Hematopoietic multipotent progenitor cell (in vitro differentiated cells): ENCODE results near the gene MTA1. TPM values are rescaled to one million over a fixed set of nuclear protein-coding genes. Genes with fewer than 3 reads are reported as not detected.

Source experiments
- DNase-seq, 3 donors: peaks; one replicate each; pipeline ENCODE4 v3.0.0-alpha.2; 2011 to 2015; ENCODE audit warnings: low read depth in 2 of 3, low spot score in 2 of 3
- total RNA-seq: library from RNA; depleted of rRNA; stranded (reverse); fragments of >200 nt; gene quantifications from one replicate; pipeline ENCODE4 v1.2.3, GENCODE V29; 2012

MTA1 gene
- total RNA-seq, 1 donor: 110 TPM

GRCh38 chr14:105386581-105387529, 32.8 kb upstream of the MTA1 start:
- no peak for DNase-seq

- no peak for DNase-seq
Observed at GRCh38 chr14:105387530-105387922, 32.1 kb upstream of the MTA1 start.

DNA sequence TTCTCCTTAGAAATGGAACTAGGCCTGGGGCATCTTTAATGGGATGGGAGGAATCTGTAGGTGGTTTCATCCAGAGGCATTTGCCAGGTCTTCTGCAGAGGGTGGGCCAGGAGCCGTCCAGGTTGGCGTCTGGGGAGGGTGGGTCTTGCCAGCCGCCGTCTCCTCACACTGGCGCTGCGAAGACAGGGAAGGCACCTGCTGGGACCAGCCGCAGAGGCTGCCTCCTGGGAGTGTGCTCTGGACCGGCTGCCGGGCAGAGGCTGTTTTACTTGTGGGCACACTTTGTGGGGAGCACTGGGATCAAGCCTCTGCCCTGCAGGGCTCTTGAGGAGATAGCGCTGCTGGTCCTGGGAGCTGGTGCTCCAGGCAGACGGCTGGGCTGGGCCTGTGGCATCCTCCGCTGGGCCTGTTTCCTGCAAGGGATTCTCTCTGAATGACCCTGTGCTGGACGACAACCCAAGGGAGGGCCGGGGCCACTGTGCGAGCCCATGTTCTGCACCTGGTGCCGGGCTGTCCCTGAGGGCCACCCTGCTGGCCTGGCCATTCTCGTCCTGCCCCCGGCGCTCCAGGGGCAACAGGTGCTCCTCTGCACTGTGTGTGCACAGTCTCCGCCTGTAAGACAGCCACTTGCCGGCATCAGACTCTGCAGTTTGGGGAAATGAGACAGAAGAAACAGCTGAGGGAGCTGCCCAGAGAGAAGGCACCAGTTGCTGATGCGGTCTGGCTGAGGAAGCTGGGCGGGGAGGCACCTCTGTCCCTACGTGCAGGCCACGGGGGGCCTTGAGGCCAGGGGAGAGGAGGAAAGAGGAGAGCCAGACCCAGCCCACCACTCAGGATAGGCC, 31.3 kb upstream of the MTA1 start:
- DNase-seq: no peak

DNA sequence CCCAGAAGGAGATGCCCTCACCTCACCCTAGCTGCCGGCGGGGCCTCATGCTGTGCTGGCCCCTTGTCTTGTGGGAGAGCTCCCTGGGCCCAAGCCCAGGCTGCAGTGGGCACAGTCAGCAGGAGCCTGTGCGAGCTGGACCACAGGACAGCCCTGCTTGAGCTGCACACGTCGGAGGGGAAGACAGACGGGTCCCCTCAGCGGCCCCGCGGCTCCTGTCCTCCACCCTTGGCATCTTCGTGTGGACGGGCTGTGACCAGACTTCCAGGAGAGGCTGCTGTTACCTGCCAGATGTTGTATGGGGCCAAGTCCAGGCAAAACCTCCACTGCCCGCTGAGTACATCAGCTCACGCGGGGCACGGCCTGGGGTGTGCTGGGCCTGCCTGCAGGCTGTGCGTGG, 30.7 kb upstream of the MTA1 start:
- no peak for DNase-seq

DNA sequence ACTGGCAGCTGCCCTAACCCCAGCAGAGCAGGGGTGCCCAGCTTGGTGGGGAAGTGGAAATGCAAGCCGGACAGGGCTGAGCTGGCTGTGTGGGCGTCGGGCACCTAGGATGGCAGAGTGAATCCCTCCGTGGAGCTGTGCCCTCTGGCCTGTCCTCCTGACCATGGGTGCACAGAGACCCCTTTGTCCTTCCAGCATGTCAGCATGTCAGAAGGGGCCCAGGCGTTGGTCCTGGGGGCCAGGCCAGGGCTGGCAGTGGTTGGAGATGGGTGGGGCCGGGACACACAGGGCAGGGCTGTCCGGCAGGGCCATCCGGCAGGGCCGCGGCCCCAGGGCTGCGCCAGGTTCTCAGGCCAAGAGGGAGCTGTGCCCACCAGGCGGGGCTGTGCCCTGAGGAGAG, 30.1 kb upstream of the MTA1 start:
- no peak for DNase-seq

DNA sequence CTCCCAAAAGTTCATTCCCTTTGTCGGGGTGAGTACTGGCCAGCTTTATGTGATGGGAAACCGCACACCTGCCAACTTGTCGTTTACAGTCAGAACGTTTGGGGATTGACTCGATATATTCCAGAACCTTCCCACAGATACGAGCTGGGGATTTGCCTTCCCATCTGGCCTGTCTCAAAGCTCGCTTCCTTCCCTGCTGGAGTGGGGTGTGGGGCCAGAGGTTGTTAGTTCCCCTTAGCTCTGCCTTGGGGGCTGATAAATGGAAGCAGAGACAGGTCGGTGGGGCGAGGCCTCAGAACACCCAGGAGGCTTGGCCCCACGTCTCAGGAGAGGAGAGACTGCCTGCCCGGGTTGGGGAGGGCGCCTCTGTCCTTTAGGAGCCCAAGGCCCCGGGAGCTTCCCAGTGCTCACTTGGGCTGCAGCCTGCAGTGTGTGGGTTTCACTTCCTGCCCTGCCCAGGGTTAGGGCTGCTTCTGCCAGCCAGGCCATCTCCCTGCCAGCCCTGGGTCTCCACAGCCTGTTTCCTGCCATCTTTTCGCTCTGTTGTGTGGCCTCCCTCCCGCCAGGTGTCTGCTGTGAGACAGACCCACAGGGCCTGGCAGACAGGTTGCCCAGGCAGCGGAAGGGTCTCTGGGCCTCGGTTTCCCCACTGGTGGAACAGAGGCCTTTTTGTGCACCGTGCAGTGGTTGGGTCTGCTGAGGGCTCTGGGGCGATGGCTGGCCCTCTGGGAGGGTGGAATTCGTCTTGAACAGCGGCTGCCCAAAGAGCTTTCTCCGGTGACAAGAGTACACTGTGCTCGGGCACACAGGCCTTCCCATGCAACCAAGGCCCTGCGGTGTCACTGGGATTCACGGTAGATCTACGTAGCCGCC, 29.4 kb upstream of the MTA1 start:
- peak in 1 of 3 donors; percentile 50 for DNase-seq

- DNase-seq: no peak
Observed at GRCh38 chr14:105390849-105391500, 28.7 kb upstream of the MTA1 start.

DNA sequence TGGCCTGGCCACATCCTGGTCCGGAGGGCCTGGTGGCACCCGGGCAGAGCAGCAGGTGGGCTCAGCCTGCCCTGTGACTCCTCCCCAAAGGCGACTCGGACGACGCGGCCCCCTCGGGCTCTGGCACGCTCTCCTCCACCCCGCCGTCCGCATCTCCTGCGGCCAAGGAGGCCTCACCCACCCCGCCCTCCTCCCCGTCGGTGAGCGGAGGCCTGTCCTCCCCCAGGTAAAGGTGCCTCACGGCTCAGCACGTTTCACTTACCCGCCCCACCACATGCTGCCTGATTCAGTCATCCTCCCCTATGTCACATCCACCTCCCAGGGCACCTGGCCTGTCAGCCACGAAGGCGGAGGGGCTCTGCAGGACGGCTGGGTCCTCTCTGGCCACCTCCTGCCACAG, 28.1 kb upstream of the MTA1 start:
- DNase-seq: no peak

DNA sequence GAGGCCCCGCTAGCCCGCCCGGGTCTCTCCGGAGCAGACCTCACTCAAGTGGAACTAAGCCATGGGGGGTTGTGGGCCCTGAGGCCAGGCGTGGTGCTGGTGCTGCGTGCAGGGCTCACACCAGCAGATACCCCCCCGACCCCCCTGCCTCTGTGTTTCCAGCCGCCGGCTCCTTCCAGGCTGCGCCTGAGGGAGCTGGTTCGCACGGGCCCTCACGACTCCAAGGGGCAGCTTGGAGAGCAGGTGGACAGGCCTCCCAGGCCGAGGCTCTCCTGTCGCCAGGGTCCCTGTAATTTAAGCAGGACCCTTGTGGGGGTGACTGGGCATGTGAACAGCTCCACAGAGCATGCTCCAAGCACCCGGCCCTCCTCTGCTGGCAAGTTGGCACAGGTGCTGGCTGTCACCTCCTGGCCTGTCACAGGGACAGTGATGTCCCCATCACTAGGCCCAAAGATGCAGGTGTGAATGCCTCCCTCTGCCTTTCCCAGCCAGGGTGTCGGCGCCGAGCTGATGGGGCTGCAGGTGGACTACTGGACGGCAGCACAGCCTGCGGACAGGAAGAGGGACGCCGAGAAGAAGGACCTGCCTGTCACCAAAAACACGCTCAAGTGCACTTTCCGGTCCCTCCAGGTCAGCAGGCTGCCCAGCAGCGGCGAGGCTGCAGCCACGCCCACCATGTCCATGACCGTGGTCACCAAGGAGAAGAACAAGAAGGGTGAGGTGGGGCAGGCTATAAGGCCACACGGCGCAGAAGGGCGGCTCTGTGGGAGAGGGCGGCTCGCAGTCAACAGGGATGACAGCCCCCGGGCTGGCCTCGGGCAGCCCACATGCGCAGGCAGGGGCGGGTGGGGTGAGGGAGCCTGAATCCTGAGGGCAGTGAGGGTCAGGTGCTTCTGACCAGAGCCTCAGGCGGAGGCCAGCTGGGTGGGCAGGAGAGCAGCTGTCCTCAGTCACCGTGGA, 27.2 kb upstream of the MTA1 start:
- no peak for DNase-seq

DNA sequence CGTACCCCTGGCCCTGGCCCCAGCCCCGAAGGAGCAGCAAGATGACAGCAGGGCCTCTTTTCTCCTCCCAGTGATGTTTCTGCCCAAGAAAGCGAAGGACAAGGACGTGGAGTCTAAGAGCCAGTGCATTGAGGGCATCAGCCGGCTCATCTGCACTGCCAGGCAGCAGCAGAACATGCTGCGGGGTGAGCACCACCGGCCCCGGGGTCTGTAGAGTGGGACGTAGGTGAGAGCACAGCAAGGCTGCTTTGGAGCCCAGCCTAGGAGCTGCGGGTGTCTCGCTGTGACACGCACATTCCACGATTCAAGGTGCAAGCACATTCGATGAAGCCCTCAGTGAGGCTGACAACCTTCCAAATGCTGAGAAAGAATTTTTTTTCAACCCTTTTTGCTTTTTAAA, 26.5 kb upstream of the MTA1 start:
- DNase-seq: no peak

DNA sequence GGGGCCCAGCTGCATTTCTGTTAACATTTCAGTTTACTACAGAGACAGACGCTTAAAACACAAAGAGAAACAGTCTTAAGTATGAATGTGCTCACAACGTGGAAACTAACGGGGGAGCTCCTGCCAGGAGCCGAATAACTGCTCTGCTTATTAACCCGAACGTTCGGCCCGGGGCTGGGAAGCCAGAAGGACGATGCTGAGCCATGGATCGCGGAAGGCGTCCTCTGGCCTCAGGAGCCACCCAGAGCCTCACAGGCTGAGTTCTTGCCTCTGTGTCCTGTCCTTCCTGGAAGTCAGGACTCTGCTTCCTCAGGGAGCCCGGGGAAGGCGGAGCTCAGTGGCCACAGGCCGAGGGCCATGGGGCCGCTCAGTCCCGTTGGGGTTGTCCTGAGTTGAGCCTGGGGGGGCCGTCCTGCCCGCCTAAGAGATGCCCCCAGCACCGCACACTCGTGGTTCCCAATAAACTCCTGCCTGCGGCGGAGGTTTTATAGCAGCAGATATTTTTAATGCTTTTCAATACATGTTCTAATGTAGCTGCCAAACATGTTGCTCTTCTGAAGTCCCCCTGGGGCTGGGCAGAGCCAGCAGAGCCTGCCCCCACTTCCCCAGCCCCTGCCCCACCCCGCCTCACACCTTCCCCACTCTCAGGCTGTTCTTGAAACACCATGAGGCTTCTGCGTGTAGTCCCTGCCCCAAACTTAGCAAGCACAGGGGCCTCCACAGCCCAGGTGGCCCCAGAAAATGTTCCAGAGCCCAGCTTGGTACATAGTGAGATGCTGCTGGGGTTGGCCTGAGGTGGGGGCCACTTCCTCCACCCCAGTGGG, 24.7 kb upstream of the MTA1 start:
- DNase-seq: no peak

DNA sequence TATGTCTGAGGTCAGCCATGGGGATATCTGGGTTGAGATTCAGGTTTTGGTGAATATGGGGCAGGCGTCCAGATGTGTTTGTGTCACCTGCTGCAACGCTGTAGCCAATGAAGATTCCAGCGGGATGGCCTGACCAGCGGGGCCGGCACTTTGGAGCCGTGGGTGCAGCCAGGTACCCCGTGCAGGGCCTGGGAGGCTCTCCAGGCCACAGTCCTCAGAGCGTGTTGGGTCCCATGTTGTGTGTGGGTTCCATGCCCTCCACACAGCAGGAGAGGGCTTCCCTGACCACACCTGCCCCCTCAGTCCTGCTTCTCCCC, 24.1 kb upstream of the MTA1 start:
- DNase-seq: no peak

DNA sequence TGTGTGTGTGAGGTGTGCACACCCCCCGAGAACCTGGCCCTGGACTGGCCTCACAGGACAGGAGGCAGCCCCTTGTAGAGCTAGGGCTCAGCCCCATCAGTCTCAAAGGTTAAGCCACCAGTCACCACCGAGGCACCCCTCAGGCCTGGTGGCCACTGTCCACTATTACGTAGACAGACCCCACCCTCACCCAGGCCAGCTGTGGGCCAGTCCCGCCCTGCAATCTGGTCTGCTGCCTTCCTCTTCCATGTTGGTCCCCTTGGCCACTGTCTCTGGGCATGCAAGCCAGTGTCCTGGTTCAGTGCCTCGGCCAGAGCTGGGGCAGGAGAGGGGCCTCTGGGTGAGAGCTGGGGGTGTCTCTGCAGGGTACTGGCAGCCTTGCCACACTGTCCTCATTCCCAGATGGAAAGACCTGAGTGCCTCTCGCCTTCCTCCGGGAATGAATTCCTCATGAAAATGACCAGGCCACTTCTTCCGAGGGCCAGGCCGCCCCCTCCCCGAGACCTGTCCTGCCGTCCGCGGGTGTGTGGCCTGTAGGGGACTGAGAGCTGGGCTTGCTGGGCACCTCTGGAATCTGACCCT, 22.2 kb upstream of the MTA1 start:
- DNase-seq: no peak

- peak; percentile 70 to 94 (median 91) for DNase-seq
Observed at GRCh38 chr14:105398044-105398725, 21.4 kb upstream of the MTA1 start, which contains the start of gene TEX22. TSS of gene TEX22 (plus strand) at chr14:105398538. CDS start at chr14:105399341, 803 bp downstream.

GRCh38 chr14:105398726-105399465, 20.7 kb upstream of the MTA1 start:
- peak in 2 of 3 donors; percentile 75 to 83 for DNase-seq

DNA sequence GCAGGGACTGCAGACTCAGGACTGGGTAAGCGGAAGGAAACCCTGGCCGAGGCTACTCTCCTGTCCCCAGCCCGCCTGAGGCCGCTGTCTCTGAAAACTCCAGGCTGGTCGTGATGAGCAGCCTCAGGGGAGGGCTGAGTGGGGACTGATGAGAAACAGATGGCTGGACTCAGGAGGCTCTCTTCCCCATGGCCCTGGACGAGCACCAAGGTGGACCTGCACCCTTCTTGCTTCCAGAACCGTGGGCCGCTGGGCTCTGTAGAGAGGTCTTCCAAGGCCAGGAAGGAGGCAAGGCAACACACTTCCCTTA, 20.2 kb upstream of the MTA1 start:
- no peak for DNase-seq

GRCh38 chr14:105400016-105400415, 19.6 kb upstream of the MTA1 start:
- no peak for DNase-seq
